ENCODE results near the gene THRB.

DNA sequence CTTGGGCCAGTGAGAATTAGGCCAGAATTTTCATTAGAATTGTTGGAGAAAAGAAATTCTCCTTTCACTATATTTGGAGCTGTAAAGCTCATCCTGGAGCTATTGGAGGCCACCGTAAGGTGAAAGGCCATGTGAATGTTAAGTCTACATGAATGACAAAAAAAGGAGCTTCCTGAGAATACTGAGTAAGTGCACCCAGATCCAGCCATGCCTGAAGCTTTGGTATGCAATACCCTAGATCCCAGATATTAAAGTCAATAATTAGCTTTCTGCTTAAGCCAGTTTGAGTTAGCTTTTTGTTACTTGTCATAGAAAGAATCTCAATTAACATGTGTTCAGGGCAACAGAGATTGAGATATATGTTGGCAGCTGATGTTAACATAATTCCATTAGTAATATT lies 377.1 kb downstream of the THRB start:
- TF ChIP-seq NR2C2 (CRISPR knock-in tag; IDR thresholded peaks at IDR 0.05) (no peak), CREB1 (CRISPR knock-in tag; IDR thresholded peaks at IDR 0.05) (no peak)
- TF ChIP-seq, protein P1, sequence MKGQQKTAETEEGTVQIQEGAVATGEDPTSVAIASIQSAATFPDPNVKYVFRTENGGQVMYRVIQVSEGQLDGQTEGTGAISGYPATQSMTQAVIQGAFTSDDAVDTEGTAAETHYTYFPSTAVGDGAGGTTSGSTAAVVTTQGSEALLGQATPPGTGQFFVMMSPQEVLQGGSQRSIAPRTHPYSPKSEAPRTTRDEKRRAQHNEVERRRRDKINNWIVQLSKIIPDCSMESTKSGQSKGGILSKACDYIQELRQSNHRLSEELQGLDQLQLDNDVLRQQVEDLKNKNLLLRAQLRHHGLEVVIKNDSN (CRISPR knock-in tag; IDR thresholded peaks at IDR 0.05): no peak
